GM18519 (cell line): ENCODE data around the gene MRPS5.
"Not testable (repeated sequence)": the region's sequence is repeated elsewhere in the genome, so short reads cannot be mapped to it uniquely, and the experiment has no call there.

Source experiments
- ATAC-seq: cut with Tn5 transposase; IDR thresholded peaks from one replicate; pipeline ENCODE4 v1.9.1; 2021; ENCODE audit warnings: mild to moderate bottlenecking, moderate library complexity; ENCODE audit not compliant: unreplicated experiment, low FRiP score

Gene MRPS5

DNA sequence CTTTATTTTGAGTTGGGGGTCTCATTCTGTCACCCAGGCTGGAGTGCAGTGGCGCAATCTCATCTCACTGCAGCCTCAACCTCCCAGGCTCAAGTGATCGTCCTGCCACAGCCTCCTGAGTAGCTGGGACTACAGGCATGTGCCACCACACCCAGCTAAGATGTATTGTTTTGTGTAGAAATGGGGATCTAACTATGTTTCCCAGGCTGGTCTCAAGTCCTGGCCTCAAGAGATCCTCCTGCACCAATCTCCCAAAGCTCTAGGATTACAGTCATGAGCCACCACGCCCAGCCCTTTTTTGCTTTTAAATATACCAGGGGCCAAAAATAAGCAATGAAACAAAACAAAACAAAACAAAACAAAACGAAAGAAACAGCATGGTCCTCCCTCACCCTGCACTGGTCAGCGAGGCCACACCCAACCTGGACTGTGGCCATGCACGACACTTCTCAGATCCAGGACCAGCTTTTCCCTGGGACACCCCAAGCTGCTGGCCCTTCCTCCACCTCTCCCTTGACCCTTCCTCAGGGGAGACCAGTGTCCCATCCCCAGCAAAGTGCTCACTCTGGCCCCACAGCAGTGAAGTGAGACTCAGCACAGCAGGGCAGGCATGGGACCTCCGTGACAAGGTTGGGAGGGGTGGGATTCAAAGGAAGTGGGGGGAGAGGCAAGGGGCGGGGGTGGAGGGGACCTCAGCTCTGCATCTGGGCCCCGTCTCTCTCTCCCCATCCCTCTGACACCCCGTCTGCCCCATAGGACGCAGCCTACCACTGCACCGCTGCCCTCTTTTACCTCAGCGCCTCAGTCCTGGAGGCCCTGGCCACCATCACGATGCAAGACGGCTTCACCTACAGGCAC is 72.6 kb downstream of the MRPS5 start:
- ATAC-seq, result no peak

DNA sequence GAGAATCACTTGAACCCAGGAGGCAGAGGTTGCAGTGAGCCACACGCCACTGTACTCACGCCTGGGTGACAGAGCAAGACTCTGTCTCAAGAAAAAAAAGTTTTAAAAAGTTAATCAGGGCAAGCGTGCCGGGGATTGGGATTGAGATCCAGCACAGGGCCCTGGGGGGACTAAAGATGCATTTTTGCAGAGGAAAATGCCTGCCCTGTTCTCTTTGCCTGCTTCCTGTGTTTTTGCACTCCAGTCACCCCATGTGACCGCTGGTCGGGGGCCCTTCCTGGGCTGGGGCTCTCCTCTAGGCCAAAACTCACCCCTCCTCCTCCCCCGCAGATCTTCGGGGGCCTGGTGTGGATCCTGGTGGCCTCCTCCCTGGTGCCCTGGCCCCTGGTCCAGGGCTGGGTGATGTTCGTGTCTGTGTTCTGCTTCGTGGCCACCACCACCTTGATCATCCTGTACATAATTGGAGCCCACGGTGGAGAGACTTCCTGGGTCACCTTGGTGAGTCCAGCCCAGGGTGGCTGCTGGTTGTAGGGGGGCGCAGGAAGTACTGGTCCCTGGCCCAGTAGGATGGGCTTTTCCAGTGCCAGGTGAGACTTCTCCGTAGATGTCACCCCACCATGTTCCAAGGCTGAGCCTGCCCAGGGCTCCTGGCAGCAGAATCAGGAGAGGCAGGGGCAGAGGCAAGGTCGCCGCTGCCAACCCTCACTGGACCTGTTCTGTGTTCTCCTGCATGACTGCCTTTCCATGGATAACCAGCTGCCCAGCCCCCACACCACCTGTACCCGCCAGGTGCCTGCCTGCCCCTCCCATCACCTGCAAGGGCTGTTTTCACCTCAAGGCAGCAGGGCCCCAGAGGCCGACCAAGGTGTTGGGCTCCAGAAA is 73.7 kb downstream of the MRPS5 start:
- no peak for ATAC-seq

DNA sequence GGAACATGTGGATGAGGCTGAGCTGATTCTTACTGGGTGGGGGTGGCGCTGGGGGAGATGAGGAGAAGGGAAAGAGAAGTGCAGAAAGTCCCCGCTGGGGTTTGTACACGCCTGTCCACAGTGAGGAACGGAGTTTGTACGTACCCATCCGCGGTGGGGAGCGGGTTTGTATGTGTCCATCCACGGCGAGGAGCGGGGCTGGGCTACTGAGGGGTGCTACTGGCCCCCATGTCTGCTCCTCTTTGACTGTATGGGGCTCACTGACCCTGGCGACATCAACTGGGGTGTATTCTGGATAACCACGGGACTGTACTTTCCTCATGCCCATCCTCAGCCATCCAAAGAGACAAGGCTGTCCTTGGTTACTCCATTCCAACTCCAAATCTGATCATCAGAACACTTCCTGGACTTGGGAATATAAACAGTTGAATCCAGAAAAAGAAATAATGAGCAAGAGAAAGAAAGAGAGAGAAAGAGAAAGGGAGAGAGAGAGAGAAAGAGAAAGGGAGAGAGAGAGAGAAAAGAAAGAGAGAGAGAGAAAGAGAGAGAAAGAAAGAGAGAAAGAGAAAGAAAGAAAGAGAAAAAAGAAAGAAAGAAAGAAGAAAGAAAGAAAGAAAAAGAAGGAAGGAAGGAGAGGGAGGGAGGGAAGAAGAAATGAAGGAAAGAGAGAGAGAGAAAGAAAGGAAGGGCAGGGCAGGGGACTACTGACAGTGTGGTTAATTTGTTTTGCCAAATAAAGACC is 75.1 kb downstream of the MRPS5 start:
- no peak for ATAC-seq

DNA sequence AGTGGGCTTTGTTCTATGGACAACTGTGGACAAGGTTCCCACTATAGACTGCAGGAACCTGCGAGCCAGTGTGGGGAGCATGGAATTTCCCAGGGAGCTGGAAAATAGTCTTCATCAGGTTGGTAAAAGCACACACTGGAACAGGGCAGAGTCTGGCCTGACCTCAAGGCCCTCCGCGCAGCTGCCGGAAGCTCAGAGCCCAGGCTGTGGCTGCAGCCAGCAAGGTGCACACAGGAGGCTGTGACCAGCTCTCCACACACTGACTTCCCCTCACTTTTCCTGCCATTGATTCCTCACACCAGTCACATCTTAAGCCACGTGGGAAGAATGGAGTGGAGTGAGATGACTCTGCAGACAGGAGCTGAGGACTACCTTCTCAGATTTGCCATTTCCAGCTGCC is 77.0 kb downstream of the MRPS5 start:
- no peak for ATAC-seq

DNA sequence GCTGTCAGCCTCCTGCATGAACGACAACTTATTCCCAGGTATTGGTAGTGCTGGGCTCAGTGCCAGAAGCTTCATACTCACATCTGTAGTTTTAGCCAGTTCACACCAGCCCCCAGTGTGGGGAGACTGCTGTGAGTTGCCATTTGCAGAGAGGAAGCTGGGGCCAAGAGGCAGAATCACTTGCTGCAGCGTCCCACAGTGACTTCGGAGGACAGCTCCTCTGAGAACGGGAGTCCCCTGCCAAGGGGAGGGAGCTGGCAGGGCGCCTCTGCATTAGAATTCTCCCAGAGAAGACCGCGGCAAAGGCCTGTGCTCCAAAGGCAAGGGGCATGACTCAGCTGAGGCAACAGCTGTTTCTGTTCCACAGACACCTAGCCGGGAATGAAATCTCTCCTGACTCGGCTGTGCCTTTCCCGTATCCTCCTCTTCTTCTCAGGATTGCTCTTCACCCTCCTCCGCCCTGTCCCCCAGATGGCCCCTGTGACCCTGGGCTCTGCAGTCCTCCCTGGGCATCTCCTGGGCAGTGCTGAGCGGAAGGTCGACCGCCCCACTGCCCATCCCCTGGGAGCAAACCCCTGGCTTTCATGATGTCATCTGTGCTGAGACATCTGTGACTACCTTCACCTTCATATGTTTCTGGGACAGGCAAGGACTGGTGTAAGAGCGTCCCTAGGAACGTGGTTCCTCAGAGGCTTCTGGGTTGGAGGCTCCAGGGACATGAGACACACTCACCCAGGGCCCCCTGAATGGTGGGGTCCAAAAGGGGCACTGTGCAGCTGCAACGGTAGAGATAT is 78.1 kb downstream of the MRPS5 start:
- ATAC-seq, result no peak

DNA sequence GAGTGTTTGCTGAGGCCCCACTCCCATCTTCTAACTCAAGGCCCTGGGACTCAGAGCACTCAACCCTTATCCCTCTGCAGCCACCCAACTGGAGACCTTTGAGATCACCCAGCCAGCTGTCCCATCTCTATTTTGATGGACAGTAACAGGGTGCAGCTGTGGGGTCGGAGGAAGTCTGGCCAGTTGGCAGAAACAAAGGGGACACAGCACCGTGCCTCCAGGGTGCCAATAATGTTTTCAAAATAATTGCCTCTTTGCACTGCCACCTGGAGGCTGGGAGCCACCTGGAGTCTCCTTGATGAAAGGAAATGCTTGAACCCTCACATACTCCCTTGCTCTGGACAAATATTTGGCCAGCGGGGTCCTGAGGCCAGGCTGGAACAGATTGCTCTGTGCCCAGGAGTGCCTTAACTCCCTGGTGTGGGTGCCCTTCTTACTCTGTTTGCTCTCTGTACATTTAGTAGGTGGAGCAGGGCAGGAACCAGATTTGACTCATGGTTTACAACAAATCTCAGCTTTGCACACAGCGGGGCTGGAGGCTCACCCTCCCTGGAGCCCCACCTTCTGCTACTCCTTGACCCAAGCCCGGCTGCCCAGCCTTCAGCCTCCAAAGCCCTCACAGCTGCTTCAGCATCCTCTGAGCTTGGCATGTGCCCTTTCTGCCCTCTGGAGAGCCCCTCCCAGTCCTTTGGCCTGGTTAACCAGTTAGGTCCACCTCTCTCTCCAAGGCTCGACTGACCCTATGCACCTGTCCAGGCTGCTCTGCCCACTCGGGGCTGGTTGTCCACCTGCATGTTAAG is 78.9 kb downstream of the MRPS5 start:
- ATAC-seq, result no peak

DNA sequence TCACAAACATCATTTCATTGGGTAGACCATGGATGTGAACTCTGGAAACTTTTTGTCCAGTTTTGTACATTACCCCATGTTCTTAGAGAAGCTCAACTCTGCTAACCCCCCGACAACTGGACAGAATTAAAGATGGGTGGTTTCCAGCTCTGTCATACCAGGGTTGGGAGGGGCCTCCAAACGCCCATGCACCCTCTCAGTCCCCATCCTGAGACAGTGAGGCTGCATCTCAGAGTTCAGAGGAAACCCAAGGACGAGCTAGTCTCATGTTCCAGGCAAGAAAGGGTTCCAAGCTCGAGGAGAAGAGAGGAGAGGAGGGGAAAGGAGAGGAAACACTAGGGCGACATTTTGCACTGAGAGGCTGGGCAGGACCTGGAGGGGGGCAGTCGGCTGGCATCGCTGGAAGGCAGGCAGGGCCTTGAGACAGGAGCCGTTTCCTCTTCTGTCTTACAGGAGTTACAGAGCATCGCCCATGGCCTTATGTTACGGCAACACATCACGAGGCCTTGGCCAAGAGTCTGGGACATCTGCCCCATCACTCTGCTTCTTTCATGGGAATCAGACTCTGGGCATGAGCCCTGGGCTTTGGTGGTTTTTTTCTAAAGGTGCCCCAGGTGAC is 79.7 kb downstream of the MRPS5 start:
- ATAC-seq, result no peak

DNA sequence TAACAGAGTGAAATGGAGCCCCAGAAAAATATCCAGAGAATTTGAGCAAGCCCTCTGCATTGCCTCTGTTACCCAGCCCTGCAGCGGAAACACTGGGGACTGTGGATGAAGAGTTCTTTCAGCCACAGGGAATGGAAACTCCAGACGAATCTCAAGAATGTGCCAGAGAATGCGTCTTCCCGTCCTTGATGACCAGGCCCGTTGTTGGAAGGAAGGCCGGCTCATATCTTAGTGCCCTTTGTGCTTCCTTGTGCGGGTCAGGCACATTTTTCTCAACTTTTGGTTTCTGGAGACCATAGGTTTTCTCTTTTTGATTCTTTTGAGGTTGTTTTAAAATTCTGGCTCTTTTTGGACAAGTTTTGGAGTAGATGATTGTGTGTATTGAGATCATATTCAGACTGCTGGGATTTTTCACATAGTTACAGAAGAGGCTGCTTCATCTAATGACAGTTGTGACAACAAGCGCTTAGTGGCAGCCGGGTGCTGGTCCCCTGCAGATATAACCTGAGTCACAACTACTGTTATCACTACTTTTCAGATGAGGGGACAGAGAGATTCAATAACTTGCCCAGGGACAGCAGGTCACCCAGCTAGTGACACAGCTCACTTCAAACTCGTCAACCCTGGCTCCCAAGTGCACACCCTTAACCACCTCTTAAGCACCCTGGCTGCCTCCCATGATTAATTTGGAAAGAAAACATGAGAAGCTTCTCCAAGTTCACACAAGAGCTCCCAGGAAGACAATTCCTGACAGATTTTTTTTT is 80.4 kb downstream of the MRPS5 start:
- ATAC-seq, result no peak

DNA sequence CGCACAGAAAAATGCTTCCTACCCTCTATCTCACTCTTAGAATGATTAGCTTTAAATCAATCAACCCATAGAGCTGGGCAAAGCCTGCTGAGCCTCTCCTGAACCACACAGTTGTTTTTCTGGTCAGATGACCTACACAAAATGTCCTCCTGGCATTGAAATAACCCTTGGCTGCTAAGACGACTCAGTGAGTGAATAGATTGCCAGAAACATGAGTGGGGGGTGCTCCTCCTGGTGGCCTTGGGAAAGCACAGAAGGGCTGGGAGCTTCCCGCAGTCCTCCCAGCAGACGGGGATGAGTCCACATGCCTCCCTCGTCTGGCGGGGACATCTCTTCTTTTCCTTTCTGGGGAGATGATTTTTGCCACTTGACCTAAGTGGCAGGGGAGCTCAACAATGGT is 81.2 kb downstream of the MRPS5 start:
- no peak for ATAC-seq

DNA sequence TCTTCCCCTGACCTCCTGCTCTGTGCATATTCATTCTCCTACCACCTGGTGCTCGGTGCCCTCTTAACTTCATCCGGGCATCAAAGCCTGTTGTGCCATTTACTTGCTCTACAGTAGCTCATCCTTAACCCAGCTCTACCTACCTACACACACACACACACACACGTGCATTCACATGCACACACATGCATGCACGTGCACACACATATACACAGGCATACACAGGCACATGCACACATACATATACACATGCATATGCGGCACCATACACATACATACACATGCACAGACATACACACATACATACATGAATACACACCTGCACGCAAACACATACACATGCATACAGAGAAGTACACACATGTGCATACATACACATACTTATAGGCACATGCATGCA is 81.6 kb downstream of the MRPS5 start:
- ATAC-seq, result no peak

DNA sequence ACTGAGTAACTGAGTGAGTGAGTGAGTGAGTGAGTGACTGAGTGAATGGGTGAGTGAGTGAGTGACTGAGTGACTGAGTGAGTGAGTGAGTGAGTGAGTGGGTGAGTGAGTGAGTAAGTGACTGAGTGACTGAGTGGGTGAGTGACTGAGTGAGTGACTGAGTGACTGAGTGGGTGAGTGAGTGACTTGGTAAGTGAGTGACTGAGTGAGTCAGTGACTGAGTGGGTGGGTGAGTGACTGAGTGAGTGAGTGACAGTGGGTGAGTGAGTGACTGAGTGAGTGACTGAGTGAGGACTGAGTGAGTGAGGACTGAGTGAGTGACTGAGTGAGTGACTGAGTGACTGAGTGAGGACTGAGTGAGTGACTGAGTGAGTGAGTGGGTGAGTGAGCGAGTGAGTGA is 82.2 kb downstream of the MRPS5 start:
- ATAC-seq, result no peak

DNA sequence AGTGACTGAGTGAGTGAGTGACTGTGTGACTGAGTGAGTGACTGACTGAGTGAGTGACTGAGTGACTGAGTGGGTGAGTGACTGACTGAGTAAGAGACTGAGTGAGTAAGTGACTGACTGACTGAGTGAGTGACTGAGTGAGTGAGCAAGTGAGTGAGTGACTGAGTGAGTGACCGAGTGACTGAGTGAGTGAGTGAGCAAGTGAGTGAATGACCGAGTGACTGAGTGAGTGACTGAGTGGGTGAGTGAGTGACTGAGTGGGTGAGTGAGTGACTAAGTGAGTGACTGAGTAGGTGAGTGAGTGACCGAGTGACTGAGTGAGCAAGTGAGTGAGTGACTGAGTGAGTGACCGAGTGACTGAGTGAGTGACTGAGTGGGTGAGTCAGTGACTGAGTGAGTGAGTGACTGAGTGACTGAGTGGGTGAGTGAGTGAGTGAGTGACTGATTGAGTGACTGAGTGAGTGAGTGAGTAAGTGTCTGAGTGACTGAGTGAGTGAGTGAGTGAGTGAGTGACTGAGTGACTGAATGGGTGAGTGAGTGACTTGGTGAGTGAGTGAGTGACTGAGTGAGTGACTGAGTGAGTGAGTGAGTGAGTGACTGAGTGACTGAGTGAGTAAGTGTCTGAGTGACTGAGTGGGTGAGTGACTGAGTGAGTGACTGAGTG is 82.8 kb downstream of the MRPS5 start:
- ATAC-seq, result no peak

DNA sequence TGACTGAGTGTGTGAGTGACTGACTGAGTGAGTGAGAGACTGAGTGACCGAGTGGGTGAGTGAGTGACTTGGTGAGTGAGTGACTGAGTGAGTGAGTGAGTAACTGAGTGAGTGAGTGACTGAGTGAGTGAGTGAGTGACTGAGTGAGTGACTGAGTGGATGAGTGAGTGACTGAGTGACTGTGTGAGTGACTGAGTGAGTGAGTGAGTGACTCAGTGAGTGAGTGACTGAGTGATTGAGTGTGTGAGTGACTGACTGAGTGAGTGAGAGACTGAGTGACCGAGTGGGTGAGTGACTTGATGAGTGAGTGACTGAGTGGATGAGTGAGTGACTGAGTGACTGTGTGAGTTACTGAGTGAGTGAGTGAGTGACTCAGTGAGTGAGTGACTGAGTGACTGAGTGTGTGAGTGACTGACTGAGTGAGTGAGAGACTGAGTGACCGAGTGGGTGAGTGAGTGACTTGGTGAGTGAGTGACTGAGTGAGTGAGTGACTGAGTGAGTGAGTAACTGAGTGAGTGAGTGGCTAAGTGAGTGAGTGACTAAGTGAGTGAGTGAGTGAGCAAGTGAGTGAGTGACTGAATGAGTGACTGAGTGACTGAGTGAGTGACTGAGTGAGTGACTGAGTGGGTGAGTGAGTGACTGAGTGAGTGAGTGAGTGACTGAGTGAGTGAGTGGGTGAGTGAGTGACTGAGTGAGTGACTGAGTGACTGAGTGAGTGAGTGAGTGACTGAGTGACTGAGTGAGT is 83.6 kb downstream of the MRPS5 start:
- ATAC-seq, result not testable (repeated sequence)

DNA sequence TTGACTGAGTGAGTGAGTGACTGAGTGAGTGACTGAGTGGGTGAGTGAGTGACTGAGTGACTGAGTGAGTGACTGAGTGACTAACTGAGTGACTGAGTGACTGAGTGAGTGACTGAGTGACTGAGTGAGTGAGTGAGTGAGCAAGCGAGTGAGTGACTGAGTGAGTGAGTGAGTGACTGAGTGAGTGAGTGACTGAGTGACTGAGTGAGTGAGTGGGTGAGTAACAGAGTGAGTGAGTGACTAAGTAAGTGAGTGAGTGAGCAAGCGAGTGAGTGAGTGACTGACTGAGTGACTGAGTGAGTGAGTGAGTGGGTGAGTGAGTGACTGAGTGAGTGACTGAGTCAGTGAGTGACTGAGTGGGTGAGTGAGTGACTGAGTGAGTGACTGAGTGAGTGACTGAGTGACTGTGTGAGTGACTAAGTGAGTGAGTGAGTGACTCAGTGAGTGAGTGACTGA is 84.2 kb downstream of the MRPS5 start:
- no peak for ATAC-seq

DNA sequence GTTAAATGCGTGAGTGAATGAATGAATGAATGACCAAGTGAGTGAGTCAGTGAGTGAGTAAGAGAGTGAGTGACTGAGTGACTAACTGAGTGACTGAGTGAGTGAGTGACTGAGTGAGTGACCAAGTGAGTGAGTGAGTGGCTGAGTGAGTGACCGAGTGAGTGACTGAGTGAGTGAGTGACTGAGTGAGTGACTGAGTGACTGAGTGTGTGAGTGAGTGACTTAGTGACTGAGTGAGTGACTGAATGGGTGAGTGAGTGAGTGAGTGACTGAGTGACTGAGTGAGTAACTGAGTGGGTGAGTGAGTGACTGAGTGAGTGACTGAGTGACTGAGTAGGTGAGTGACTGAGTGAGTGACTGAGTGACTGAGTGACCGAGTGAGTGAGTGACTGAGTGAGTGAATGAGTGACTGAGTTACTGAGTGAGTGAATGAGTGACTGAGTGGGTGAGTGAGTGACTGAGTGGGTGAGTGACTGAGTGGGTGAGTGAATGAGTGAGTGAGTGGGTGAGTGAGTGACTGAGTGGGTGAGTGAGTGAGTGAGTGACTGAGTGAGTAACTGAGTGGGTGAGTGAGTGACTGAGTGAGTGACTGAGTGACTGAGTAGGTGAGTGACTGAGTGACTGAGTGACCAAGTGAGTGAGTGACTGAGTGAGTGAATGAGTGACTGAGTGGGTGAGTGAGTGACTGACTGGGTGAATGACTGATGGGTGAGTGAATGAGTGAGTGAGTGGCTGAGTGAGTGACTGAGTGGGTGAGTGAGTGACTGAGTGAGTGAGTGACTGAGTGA is 84.8 kb downstream of the MRPS5 start:
- no peak for ATAC-seq
